Body of pancreas (tissue), 4 donors: ENCODE measurements around the gene ZRANB3. TPM values are rescaled to one million over a fixed set of nuclear protein-coding genes. Genes with fewer than 3 reads are reported as not detected.

Source experiments
- ATAC-seq: fragments of 150-250 bp; one replicate; pipeline ENCODE4 v1.9.1; 2016
- DNase-seq, 4 donors: peaks; one replicate each; pipeline ENCODE4 v3.0.0-alpha.2; 2019
- H3K27ac ChIP-seq, 4 donors: fragments of 200-600 bp; sonication (generic); 1 replicate in 3 of 4; 2 replicates in 1 of 4; pipeline versions ENCODE4 v1.5.1 to v1.6.1; 2016 to 2019; ENCODE audit warnings: mild to moderate bottlenecking in 1 of 4, mixed read lengths in 1 of 4, moderate library complexity in 1 of 4
- H3K27me3 ChIP-seq, 2 donors: fragments of 200-600 bp; sonication (generic); one replicate each; pipeline ENCODE4 v1.6.0; 2016; ENCODE audit warnings: mild to moderate bottlenecking in 1 of 2
- H3K36me3 ChIP-seq, 2 donors: fragments of 200-600 bp; sonication (generic); replicated peaks in 1 of 2; 2 replicates each; pipeline ENCODE4 v1.5.1; 2016; ENCODE audit warnings: low read depth in 2 of 2; ENCODE audit not compliant: insufficient read depth in 1 of 2
- H3K4me1 ChIP-seq: fragments of 200-600 bp; sonication (generic); one replicate; pipeline ENCODE4 v1.6.0; 2016
- H3K4me3 ChIP-seq, 2 donors: fragments of 200-600 bp; sonication (generic); 1 replicate in 1 of 2; 2 replicates in 1 of 2; pipeline ENCODE4 v1.5.1; 2016 to 2019
- H3K9me3 ChIP-seq, 3 donors: fragments of 200-600 bp; sonication (generic); 1 replicate in 2 of 3; 2 replicates in 1 of 3; pipeline ENCODE4 v1.5.1; 2016
- CTCF ChIP-seq, 7 experiments: fragments of 450-650 bp in 4 of 7; fragments of 200-600 bp in 3 of 7; sonication (generic) in 3 of 7; IDR thresholded peaks; one replicate each; pipeline ENCODE4 v1.5.1; 2016 to 2019; ENCODE audit warnings: antibody characterized with exemption in 7 of 7
- POLR2A ChIP-seq, 3 donors: fragments of 450-650 bp; IDR thresholded peaks; one replicate each; pipeline ENCODE4 v1.6.1; 2016; ENCODE audit warnings: antibody characterized with exemption in 3 of 3, mild to moderate bottlenecking in 2 of 3
- WGBS, 2 donors: methylation state at CpG; one replicate each; pipeline ENCODE4 v1.1.5; 2017; 5-methylcytosine and 5-hydroxymethylcytosine counted together
- intact Hi-C: fragments of 100-400 bp; cut with DNase I; formaldehyde crosslinking; loops from one replicate; pipeline ENCODE4 v1.15.1; 2023
- total RNA-seq, 2 donors: library from RNA; depleted of rRNA; stranded (reverse); fragments of >200 nt; gene quantifications; one replicate each; pipeline ENCODE4 v1.1.0, GENCODE V29; 2016

The ZRANB3 gene
- total RNA-seq, 2 donors from 2014 or later, result 3.4 to 10.2 TPM

DNA sequence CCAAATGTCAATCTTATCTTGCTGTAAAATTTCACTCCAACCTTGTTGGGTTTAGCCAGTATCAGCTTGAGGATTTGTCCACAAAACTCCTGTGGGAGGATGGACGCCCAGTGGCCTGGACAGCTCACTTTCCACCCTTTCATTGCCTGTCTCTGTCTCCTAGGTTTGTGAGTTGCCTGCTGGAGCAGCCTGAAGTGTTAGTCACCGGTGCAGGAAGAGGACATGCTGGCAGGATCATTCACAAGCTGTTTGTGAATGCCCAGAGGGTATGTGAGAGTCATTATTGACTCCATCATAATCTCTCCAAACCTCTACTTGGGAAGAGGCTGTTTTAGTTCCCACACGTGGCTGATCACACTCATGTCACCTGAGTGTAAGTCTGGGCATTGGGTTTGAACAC lies 366.6 kb downstream of the ZRANB3 start:
- Histone ChIP-seq H3K27me3 (no peaks in the 10 kb centered on the region), H3K36me3 (peaks cover 5 to 11% of the 10 kb centered on the region in 2 donors), H3K9me3 (no peaks in the 10 kb centered on the region), H3K4me1 (peaks cover 11% of the 10 kb centered on the region), H3K4me3 (no peak overlapping the region), H3K27ac (no peak overlapping the region)
- 43 to 76% methylated on average over 3 of the region's 3 CpGs for WGBS, 2 donors
- TF ChIP-seq POLR2A (IDR thresholded peaks at IDR 0.05) (no peak), CTCF (IDR thresholded peaks at IDR 0.05) (no peak)
- ATAC-seq (no peak), DNase-seq (no peak)
- intact Hi-C loops, result no loop called here

DNA sequence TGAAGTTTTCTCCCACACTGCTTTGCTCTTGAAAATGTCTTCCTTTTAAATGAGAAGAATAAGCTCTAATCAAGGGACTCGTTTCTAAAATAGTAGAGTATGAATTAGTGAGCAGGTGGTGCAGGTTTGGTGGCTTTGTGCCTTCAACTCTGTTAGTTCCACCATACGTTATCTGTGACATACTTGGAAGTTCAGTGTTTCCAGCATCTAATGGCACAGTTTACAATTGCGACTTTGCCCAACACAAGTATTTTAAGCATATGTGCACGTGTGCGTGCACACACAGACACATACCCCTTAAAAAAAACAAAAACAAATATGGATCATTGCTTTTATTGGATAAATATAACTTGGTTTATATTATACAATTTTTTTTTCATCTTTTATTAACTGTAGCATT lies 367.1 kb downstream of the ZRANB3 start:
- H3K27ac ChIP-seq, result no peak overlapping the region
- no peak overlapping the region for H3K4me3 ChIP-seq
- H3K36me3 ChIP-seq, result peaks cover 5 to 9% of the 10 kb centered on the region in 2 donors
- ATAC-seq, result no peak
- WGBS, 2 donors, result 77 to 85% methylated on average over 5 of the region's 5 CpGs
- no peaks in the 10 kb centered on the region for H3K9me3 ChIP-seq
- no peak for TF ChIP-seq POLR2A (IDR thresholded peaks at IDR 0.05)
- no peak for TF ChIP-seq CTCF (IDR thresholded peaks at IDR 0.05)
- intact Hi-C loops, result no loop called here
- no peaks in the 10 kb centered on the region for H3K27me3 ChIP-seq
- no peak for DNase-seq
- H3K4me1 ChIP-seq, result peaks cover 11% of the 10 kb centered on the region

DNA sequence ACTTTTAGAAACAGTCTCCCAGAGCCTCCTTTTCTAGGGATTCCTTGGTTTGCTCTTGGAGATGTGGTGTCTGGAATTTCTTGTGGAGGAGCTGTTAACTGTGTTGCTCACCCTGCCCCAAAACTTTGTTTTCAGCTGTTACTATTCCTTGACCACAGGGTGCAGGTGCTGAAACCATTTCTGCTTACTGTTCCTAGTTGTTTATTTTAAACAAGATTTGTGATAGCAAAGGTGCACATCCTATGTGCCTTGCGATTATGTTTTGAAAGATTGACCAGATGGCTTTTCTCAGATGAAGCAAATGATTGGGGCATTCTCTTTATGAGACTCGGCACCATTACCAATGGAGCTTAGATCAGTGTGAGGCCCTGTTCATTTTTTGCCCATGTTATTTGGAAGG lies 367.7 kb downstream of the ZRANB3 start:
- Histone ChIP-seq H3K36me3 (peaks cover 2 to 3% of the 10 kb centered on the region in 2 donors), H3K27ac (peak overlapping the region in 1 of 4 donors; percentile 71), H3K9me3 (no peaks in the 10 kb centered on the region), H3K27me3 (no peaks in the 10 kb centered on the region), H3K4me1 (peaks cover 11% of the 10 kb centered on the region), H3K4me3 (no peak overlapping the region)
- DNase-seq, result no peak
- no peak for ATAC-seq
- TF ChIP-seq POLR2A (IDR thresholded peaks at IDR 0.05), result no peak
- TF ChIP-seq CTCF (IDR thresholded peaks at IDR 0.05), result no peak
- intact Hi-C loops, result no loop called here
- WGBS, 2 donors, result 48 to 51% methylated on average over 2 of the region's 2 CpGs

GRCh38 chr2:135162786-135163185 lies 368.2 kb downstream of the ZRANB3 start:
- no peak for ATAC-seq
- TF ChIP-seq POLR2A (IDR thresholded peaks at IDR 0.05) (no peak), CTCF (IDR thresholded peaks at IDR 0.05) (peak in 1 of 7 experiments; percentile 1)
- no peaks in the 10 kb centered on the region for H3K36me3 ChIP-seq

DNA sequence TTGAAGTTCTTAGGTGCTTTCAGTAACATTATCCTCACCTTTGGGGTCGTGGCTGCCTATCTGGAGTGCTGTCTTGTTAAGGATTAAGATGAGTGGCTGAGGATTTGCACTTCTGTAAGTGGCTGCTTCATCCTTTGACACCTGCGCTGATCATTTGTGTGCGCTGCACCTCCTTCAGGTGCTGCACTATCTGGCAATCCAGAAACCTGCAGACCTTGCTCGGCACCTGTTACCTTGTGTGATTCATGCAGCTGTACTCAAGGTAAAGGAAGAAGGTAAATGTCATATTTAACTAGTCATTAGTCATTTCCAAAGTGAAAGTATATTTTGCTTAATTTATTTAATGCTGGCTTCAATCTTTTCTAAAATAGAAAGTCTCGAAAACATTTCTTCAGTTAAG lies 368.6 kb downstream of the ZRANB3 start:
- TF ChIP-seq POLR2A (IDR thresholded peaks at IDR 0.05) (no peak), CTCF (IDR thresholded peaks at IDR 0.05) (peak in 1 of 7 experiments; percentile 1)
- intact Hi-C loops, result no loop called here
- H3K36me3 ChIP-seq, result no peaks in the 10 kb centered on the region
- peak overlapping the region in 2 of 4 donors; percentile 0 to 71 for H3K27ac ChIP-seq
- ATAC-seq (peak; percentile 47), DNase-seq (peak; percentile 24 to 63 (median 55))
- peaks cover 11% of the 10 kb centered on the region for H3K4me1 ChIP-seq
- H3K9me3 ChIP-seq, result no peaks in the 10 kb centered on the region
- no peaks in the 10 kb centered on the region for H3K27me3 ChIP-seq
- WGBS, 2 donors, result 44 to 47% methylated on average over 5 of the region's 5 CpGs
- H3K4me3 ChIP-seq, result no peak overlapping the region

More at GRCh38 chr2:135162786-135163185, 368.2 kb downstream of the ZRANB3 start:
- peak overlapping the region in 2 of 4 donors; percentile 0 to 71 for H3K27ac ChIP-seq
- intact Hi-C loops, result no loop called here
- 56 to 59% methylated on average over 4 of the region's 4 CpGs for WGBS, 2 donors
- no peak for DNase-seq
- H3K4me3 ChIP-seq, result no peak overlapping the region
- no peaks in the 10 kb centered on the region for H3K9me3 ChIP-seq
- no peaks in the 10 kb centered on the region for H3K27me3 ChIP-seq
- H3K4me1 ChIP-seq, result peaks cover 11% of the 10 kb centered on the region
